IMR-90 (cell line): ENCODE data around the gene UNC79. TPM values are rescaled to one million over a fixed set of nuclear protein-coding genes. Genes with fewer than 3 reads are reported as not detected.

Experiments used
- ATAC-seq: fragments of 200-7000 bp; cut with Tn5 transposase; 2 replicates; pipeline ENCODE4 v1.9.1; 2020; ENCODE audit warnings: low read depth, mild to moderate bottlenecking, moderate library complexity
- BruUV-seq: library from RNA; stranded (reverse); fragments of 400-500 nt; replicated peaks from 2 replicates; lab custom pipeline; 2021; lab: Mats Ljungman, UMichigan
- CTCF ChIA-PET: fragments of 300-600 bp; formaldehyde crosslinking; extraction: SDS; loops from one replicate; lab custom pipeline; 2021; ENCODE audit warnings: antibody characterized with exemption; lab: Yijun Ruan, JAX
- POLR2A ChIA-PET: fragments of 300-600 bp; sonication (Branson Sonifier 250); formaldehyde crosslinking; loops from one replicate; lab custom pipeline; 2022; ENCODE audit warnings: antibody characterized with exemption; ENCODE audit not compliant: unreplicated experiment; lab: Charles Lee
- DNase-seq: peaks from one replicate; pipeline ENCODE4 v3.0.0; 2013
- H2AFZ ChIP-seq: replicated peaks from 2 replicates; pipeline ENCODE3; 2013; ENCODE audit warnings: low read length, mild to moderate bottlenecking; ENCODE audit not compliant: poor library complexity
- H2AK5ac ChIP-seq: 2 replicates; pipeline ENCODE4 v1.6.1; 2013; ENCODE audit warnings: low read depth, low read length, inconsistent platforms
- H2AK9ac ChIP-seq: replicated peaks from 2 replicates; pipeline ENCODE3; 2013; ENCODE audit warnings: mild to moderate bottlenecking, low read depth, low read length, moderate library complexity; ENCODE audit not compliant: poor library complexity
- H2BK120ac ChIP-seq: 2 replicates; pipeline ENCODE4 v1.6.1; 2013; ENCODE audit warnings: low read depth, low read length, inconsistent platforms
- H2BK15ac ChIP-seq: 3 replicates; pipeline ENCODE4 v1.6.1; 2013; ENCODE audit warnings: low read depth, low read length, inconsistent platforms
- H2BK20ac ChIP-seq: 2 replicates; pipeline ENCODE4 v1.6.1; 2013; ENCODE audit warnings: low read depth, mild to moderate bottlenecking, inconsistent platforms, low read length, moderate library complexity
- H2BK5ac ChIP-seq: 2 replicates; pipeline ENCODE4 v1.6.1; 2013; ENCODE audit warnings: mild to moderate bottlenecking, low read depth, low read length, inconsistent platforms; ENCODE audit not compliant: poor library complexity, severe bottlenecking
- H3K14ac ChIP-seq: replicated peaks from 2 replicates; pipeline ENCODE4 v1.6.1; 2013; ENCODE audit warnings: low read depth, low read length, inconsistent platforms
- H3K18ac ChIP-seq: 2 replicates; pipeline ENCODE4 v1.6.1; 2013; ENCODE audit warnings: low read depth, low read length, control low read depth
- H3K23ac ChIP-seq: 2 replicates; pipeline ENCODE4 v1.6.1; 2013; ENCODE audit warnings: low read depth, low read length, inconsistent platforms
- H3K27ac ChIP-seq: 2 replicates; pipeline ENCODE4 v1.5.1; 2013; ENCODE audit warnings: mild to moderate bottlenecking, control low read depth, low read length; ENCODE audit not compliant: insufficient read depth
- H3K27me3 ChIP-seq: 2 replicates; pipeline ENCODE4 v1.6.1; 2013; ENCODE audit warnings: low read length; ENCODE audit not compliant: control insufficient read depth, insufficient read depth
- H3K36me3 ChIP-seq: 2 replicates; pipeline ENCODE4 v1.6.1; 2013; ENCODE audit warnings: low read length, mixed read lengths; ENCODE audit not compliant: control insufficient read depth, insufficient read depth
- H3K4ac ChIP-seq: 2 replicates; pipeline ENCODE4 v1.6.1; 2013; ENCODE audit warnings: low read depth, low read length, inconsistent platforms
- H3K4me1 ChIP-seq: 2 replicates; pipeline ENCODE4 v1.6.1; 2013; ENCODE audit warnings: low read length, mixed read lengths; ENCODE audit not compliant: control insufficient read depth, insufficient read depth
- H3K4me2 ChIP-seq: 2 replicates; pipeline ENCODE4 v1.6.1; 2013; ENCODE audit warnings: low read depth, mild to moderate bottlenecking, control low read depth, low read length, moderate library complexity
- H3K4me3 ChIP-seq: 2 replicates; pipeline ENCODE4 v1.5.1; 2013; ENCODE audit warnings: low read depth, mild to moderate bottlenecking, control low read depth, low read length, moderate library complexity; ENCODE audit not compliant: insufficient read depth
- H3K56ac ChIP-seq: 2 replicates; pipeline ENCODE4 v1.6.1; 2013; ENCODE audit warnings: low read length, inconsistent platforms; ENCODE audit not compliant: insufficient read depth; ENCODE audit errors: extremely low read depth
- H3K79me1 ChIP-seq, 2 experiments: 2 replicates each; pipeline ENCODE4 v1.6.1; 2013; ENCODE audit warnings: low read length in 2 of 2, inconsistent platforms in 1 of 2, low read depth in 1 of 2
- H3K9ac ChIP-seq: 2 replicates; pipeline ENCODE4 v1.6.1; 2013; ENCODE audit warnings: low read depth, low read length, control low read depth
- H3K9me1 ChIP-seq: 2 replicates; pipeline ENCODE4 v1.6.1; 2013; ENCODE audit warnings: low read length, inconsistent platforms; ENCODE audit not compliant: insufficient read depth
- H3K9me3 ChIP-seq: 2 replicates; pipeline ENCODE4 v1.6.1; 2013; ENCODE audit warnings: low read length; ENCODE audit not compliant: control insufficient read depth, insufficient read depth
- H4K20me1 ChIP-seq: 2 replicates; pipeline ENCODE4 v1.6.1; 2013; ENCODE audit warnings: low read length, inconsistent platforms; ENCODE audit not compliant: insufficient read depth
- H4K5ac ChIP-seq: 2 replicates; pipeline ENCODE4 v1.6.1; 2013; ENCODE audit warnings: mild to moderate bottlenecking, low read depth, low read length, control low read depth
- H4K8ac ChIP-seq, 2 experiments: 2 replicates each; pipeline ENCODE4 v1.6.1; 2013; ENCODE audit warnings: low read depth in 2 of 2, low read length in 2 of 2, control low read depth in 1 of 2, inconsistent platforms in 1 of 2
- H4K91ac ChIP-seq: 2 replicates; pipeline ENCODE4 v1.6.1; 2013; ENCODE audit warnings: low read depth, low read length, inconsistent platforms; ENCODE audit not compliant: insufficient read depth
- BHLHE40 ChIP-seq: fragments of 150-350 bp; IDR thresholded peaks from 2 replicates; pipeline ENCODE4 v1.6.1; 2016; ENCODE audit warnings: mild to moderate bottlenecking, low read depth, low read length
- CEBPB ChIP-seq: IDR thresholded peaks from 2 replicates; pipeline ENCODE4 v1.6.1; 2012; ENCODE audit warnings: low read depth, low read length, improper control_type of control experiment
- CHD1 ChIP-seq: IDR thresholded peaks from 2 replicates; pipeline ENCODE4 v1.6.1; 2012; ENCODE audit warnings: low read depth, low read length, improper control_type of control experiment
- FOS ChIP-seq: fragments of 150-350 bp; IDR thresholded peaks from 2 replicates; pipeline ENCODE4 v1.6.1; 2016; ENCODE audit warnings: low read depth, low read length
- MAFK ChIP-seq: IDR thresholded peaks from 2 replicates; pipeline ENCODE4 v1.6.1; 2012; ENCODE audit warnings: low read depth, low read length, improper control_type of control experiment
- MAZ ChIP-seq: IDR thresholded peaks from 2 replicates; pipeline ENCODE4 v1.6.1; 2012; ENCODE audit warnings: low read depth, mild to moderate bottlenecking, low read length, improper control_type of control experiment, moderate library complexity, borderline replicate concordance
- NFE2L2 ChIP-seq: fragments of 150-350 bp; IDR thresholded peaks from 2 replicates; pipeline ENCODE4 v1.6.1; 2016; ENCODE audit warnings: low read depth, mild to moderate bottlenecking, low read length
- POLR2A ChIP-seq: IDR thresholded peaks from 2 replicates; pipeline ENCODE4 v1.6.1; 2012; ENCODE audit warnings: mild to moderate bottlenecking, low read depth, low read length
- RAD21 ChIP-seq: IDR thresholded peaks from 2 replicates; pipeline ENCODE4 v1.6.1; 2012; ENCODE audit warnings: low read length, improper control_type of control experiment
- RCOR1 ChIP-seq: IDR thresholded peaks from 2 replicates; pipeline ENCODE4 v1.6.1; 2012; ENCODE audit warnings: mild to moderate bottlenecking, low read length, improper control_type of control experiment; ENCODE audit not compliant: insufficient replicate concordance
- RFX5 ChIP-seq: IDR thresholded peaks from 2 replicates; pipeline ENCODE4 v1.8.0; 2012; ENCODE audit warnings: low read depth, mild to moderate bottlenecking, low read length, moderate library complexity
- SMC3 ChIP-seq: fragments of 150-350 bp; IDR thresholded peaks from 2 replicates; pipeline ENCODE4 v1.6.1; 2016; ENCODE audit warnings: low read depth, mild to moderate bottlenecking, antibody characterized with exemption, low read length, moderate library complexity
- USF2 ChIP-seq: fragments of 150-350 bp; IDR thresholded peaks from 2 replicates; pipeline ENCODE4 v1.6.1; 2017; ENCODE audit warnings: mild to moderate bottlenecking, antibody characterized with exemption, low read length, low read depth
- dilution Hi-C: fragments of 300-500 bp; cut with HindIII; formaldehyde crosslinking; loops from one replicate; pipeline ENCODE4 v1.14.3; 2018; ENCODE audit warnings: low sequenced_read_pairs; ENCODE audit not compliant: unreplicated experiment
- in situ Hi-C: fragments of 300-500 bp; cut with MboI; formaldehyde crosslinking; loops from 3 replicates; pipeline ENCODE4 v1.14.3; 2019; ENCODE audit warnings: low sequenced_read_pairs, inconsistent platforms, mixed read lengths
- intact Hi-C: fragments of 100-400 bp; cut with micrococcal nuclease; formaldehyde crosslinking; loops from 2 replicates; pipeline ENCODE4 v1.10.0; 2022
- polyA plus RNA-seq, 3 experiments: library from polyadenylated mRNA; depleted of rRNA; stranded (reverse); fragments of >200 nt; gene quantifications; 2 replicates each; pipeline ENCODE4 v1.2.3, GENCODE V29; 2012; ENCODE audit warnings: low replicate concordance in 1 of 3
- total RNA-seq: library from RNA; depleted of rRNA; stranded (reverse); fragments of >200 nt; gene quantifications from 2 replicates; pipeline ENCODE4 v1.2.3, GENCODE V29; 2012
- TF ChIP-seq, protein P1 (sequence below): fragments of 150-350 bp; IDR thresholded peaks from 2 replicates; pipeline ENCODE4 v1.6.1; 2016; ENCODE audit warnings: low read depth, mild to moderate bottlenecking, low read length, moderate library complexity, borderline replicate concordance

The UNC79 gene
- total and polyA plus RNA-seq, 2 of the 4 experiments (the other 2 are of a cell fraction) = under 0.01 TPM

- Histone ChIP-seq H2BK20ac (no peak overlapping the region), H3K27me3 (no peaks in the 10 kb centered on the region), H4K20me1 (no peaks in the 10 kb centered on the region), H2BK5ac (no peak overlapping the region), H4K5ac (no peak overlapping the region), H3K9ac (no peak overlapping the region), H3K9me3 (no peaks in the 10 kb centered on the region; the same call in 1 of the 2 replicates), H3K56ac (no peak overlapping the region), H3K18ac (no peak overlapping the region), H3K4me2 (no peak overlapping the region), H3K36me3 (no peaks in the 10 kb centered on the region), H2AFZ (no peak overlapping the region), H3K4me3 (no peak overlapping the region), H3K27ac (no peak overlapping the region), H3K9me1 (no peaks in the 10 kb centered on the region), H2AK5ac (no peak overlapping the region), H3K79me1 (no peaks in the 10 kb centered on the region), H3K4ac (no peak overlapping the region), H2AK9ac (no peak overlapping the region), H2BK120ac (no peak overlapping the region), H4K91ac (no peak overlapping the region), H3K4me1 (no peaks in the 10 kb centered on the region), H3K14ac (no peak overlapping the region), H4K8ac (no peak overlapping the region), H3K23ac (no peak overlapping the region), H2BK15ac (no peak overlapping the region)
- CTCF ChIA-PET = interaction anchor here (1.0 kb wide), 1 partner anchor 273 kb away, joined by 3 read pairs; no protein-coding TSS in a partner anchor
- no TSS peak for BruUV-seq
- dilution Hi-C loops = no loop called here
- ATAC-seq = no peak
- no peak for TF ChIP-seq SMC3
- TF ChIP-seq RAD21 = no peak
- TF ChIP-seq BHLHE40 = no peak
- TF ChIP-seq RCOR1 = no peak
- no peak for TF ChIP-seq CEBPB
- no peak for TF ChIP-seq MAFK
- TF ChIP-seq USF2 = no peak
- TF ChIP-seq MAZ = no peak
- no peak for TF ChIP-seq CHD1
- TF ChIP-seq RFX5 = no peak
- TF ChIP-seq, protein P1, sequence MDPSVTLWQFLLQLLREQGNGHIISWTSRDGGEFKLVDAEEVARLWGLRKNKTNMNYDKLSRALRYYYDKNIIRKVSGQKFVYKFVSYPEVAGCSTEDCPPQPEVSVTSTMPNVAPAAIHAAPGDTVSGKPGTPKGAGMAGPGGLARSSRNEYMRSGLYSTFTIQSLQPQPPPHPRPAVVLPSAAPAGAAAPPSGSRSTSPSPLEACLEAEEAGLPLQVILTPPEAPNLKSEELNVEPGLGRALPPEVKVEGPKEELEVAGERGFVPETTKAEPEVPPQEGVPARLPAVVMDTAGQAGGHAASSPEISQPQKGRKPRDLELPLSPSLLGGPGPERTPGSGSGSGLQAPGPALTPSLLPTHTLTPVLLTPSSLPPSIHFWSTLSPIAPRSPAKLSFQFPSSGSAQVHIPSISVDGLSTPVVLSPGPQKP = no peak
- no peak for TF ChIP-seq FOS
- TF ChIP-seq POLR2A = no peak
- TF ChIP-seq NFE2L2 = no peak
- POLR2A ChIA-PET = no interaction called here
- no peak for DNase-seq
- in situ Hi-C loops = no loop called here
- intact Hi-C loops = no loop called here
Measured at GRCh38 chr14:93480867-93481266, 50.1 kb downstream of the UNC79 start.
